ENCODE measurements around the gene THTPA. TPM values are rescaled to one million over a fixed set of nuclear protein-coding genes. Genes with fewer than 3 reads are reported as not detected.

The THTPA gene
- total RNA-seq, 4 donors from 2014 or later: 14.4 to 47.1 (median 25.2) TPM

DNA sequence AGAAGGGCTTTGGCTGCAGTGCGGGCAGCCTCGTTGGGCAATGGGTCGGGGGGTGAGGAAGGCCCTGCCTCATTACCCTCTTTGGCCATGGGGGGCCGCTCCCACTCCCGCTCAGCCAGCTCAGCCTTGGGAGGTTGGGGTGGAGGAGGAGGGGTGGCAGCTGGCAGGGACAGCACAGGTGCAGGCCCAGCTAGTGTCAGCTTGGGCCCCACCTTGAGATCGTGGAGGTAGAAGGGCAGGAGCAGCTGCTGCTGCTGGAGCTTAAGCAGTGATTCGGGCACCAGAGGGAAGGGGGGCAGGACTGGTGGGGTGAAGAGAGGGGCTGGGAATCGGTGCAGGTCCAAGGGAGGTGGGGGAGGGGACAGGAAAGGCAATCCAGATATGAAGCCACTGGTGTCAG is 30.5 kb upstream of the THTPA start:
- WGBS, 2 donors: 83 to 86% methylated on average over 8 of the region's 8 CpGs

DNA sequence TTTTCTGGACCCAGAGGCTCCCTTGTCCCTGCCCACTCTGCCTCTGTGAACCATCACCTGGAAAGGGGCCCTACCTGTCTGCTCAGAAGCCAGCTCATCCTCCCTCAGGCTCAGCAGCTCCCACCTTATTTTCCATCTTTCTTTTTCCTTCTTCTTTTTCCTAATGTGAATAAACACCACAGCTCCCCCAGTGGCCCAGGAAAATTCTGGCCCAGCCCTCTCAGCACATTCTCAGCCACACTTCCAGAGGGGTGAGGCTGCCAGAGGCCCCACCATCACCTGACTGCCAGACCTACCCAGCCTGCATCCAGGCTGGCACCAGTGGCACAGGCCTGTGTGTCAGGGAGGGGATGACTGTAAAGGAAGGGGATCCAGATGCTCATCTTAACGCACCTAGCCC is 27.5 kb upstream of the THTPA start:
- DNase-seq (ENCODE audit: low spot score in 2 of 2): no peak
- Histone ChIP-seq H3K4me1 (peaks cover 0 to 35% (median 6%) of the 10 kb centered on the region in 4 donors), H3K27me3 (no peaks in the 10 kb centered on the region), H3K27ac (peak overlapping the region in 3 of 4 donors; percentile 15 to 81 (median 71)), H3K9me3 (no peaks in the 10 kb centered on the region), H3K36me3 (peaks cover 0 to 43% (median 0%) of the 10 kb centered on the region in 3 donors), H3K4me3 (no peak overlapping the region)
- 45 to 46% methylated on average over 1 of the region's 1 CpG for WGBS, 2 donors
- TF ChIP-seq, protein P1, sequence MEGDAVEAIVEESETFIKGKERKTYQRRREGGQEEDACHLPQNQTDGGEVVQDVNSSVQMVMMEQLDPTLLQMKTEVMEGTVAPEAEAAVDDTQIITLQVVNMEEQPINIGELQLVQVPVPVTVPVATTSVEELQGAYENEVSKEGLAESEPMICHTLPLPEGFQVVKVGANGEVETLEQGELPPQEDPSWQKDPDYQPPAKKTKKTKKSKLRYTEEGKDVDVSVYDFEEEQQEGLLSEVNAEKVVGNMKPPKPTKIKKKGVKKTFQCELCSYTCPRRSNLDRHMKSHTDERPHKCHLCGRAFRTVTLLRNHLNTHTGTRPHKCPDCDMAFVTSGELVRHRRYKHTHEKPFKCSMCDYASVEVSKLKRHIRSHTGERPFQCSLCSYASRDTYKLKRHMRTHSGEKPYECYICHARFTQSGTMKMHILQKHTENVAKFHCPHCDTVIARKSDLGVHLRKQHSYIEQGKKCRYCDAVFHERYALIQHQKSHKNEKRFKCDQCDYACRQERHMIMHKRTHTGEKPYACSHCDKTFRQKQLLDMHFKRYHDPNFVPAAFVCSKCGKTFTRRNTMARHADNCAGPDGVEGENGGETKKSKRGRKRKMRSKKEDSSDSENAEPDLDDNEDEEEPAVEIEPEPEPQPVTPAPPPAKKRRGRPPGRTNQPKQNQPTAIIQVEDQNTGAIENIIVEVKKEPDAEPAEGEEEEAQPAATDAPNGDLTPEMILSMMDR (IDR thresholded peaks at IDR 0.05): peak in 2 of 5 experiments; percentile 14
- no peak for TF ChIP-seq POLR2A (IDR thresholded peaks at IDR 0.05)

More for the DNA sequence above, 30.5 kb upstream of the THTPA start:
- no peak for DNase-seq (ENCODE audit: low spot score in 2 of 2)
- Histone ChIP-seq H3K4me3 (no peak overlapping the region), H3K4me1 (peaks cover 0 to 26% (median 4%) of the 10 kb centered on the region in 4 donors), H3K9me3 (no peaks in the 10 kb centered on the region), H3K27ac (no peak overlapping the region), H3K36me3 (peaks cover 0 to 57% (median 0%) of the 10 kb centered on the region in 3 donors), H3K27me3 (no peaks in the 10 kb centered on the region)
- TF ChIP-seq, protein P1 (IDR thresholded peaks at IDR 0.05): no peak
- TF ChIP-seq EP300 (IDR thresholded peaks at IDR 0.05) (no peak), POLR2A (IDR thresholded peaks at IDR 0.05) (no peak)

DNA sequence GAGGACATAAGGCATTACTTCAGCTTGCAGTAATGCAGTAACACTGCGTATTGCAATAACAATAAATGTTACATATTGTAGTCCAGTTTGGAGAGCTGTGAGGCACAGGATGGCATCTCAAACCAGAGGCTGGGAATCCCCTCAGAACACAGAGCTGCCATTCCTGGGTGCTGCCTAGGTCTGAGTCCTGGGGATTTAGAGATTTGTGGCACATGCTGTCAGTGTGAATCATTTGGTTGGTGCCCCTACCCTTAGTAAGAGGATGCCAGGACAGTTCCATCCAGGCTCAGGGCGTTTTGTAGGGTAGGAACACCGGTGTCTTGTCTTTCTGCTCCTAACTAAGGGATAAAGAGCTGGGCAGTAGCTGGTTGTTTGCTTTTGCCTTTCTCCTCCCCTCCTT is 27.1 kb upstream of the THTPA start:
- no peak for DNase-seq (ENCODE audit: low spot score in 2 of 2)
- TF ChIP-seq EP300 (IDR thresholded peaks at IDR 0.05) (no peak), POLR2A (IDR thresholded peaks at IDR 0.05) (no peak)
- TF ChIP-seq, protein P1 (IDR thresholded peaks at IDR 0.05): no peak
- no peaks in the 10 kb centered on the region for H3K27me3 ChIP-seq

DNA sequence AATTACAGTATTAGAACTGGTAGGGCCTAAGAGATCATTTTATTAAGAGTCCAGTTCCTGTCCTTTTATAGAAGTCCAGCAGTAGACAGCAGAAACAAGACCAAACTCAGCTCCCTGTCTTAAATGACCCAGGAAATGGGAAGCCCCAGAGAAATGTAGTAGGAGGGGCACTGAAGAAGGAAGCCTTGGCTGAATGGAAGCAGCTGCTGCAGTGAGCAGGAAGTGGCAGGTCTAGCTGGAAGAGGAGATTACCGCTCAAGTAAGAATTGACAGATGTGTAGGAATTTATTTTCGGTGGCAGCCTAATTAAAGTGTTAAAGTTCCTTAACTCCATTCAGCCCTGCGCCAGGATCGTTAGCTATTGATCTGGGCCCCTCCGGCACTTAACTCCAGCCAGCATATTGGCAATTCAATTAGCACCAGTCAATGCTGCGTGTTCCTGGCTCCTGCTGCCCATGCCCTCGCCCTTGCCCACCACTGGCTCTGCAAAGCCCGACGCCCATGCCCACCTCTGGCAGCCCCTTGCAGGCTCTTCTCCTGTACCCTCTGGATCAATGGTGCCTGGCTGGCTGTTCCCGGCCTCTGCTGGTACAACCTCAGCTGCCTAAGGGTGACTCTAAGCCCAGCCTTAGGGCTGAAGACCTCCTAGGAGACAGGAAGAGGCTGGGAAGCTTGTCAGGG is 25.6 kb upstream of the THTPA start:
- Histone ChIP-seq H3K27ac (peak overlapping the region in 2 of 4 donors; percentile 71 to 81), H3K4me1 (peaks cover 0 to 35% (median 6%) of the 10 kb centered on the region in 4 donors), H3K9me3 (no peaks in the 10 kb centered on the region), H3K36me3 (peaks cover 0 to 44% (median 0%) of the 10 kb centered on the region in 3 donors), H3K27me3 (no peaks in the 10 kb centered on the region), H3K4me3 (no peak overlapping the region)
- TF ChIP-seq, protein P1 (IDR thresholded peaks at IDR 0.05): no peak
- TF ChIP-seq EP300 (IDR thresholded peaks at IDR 0.05) (no peak), POLR2A (IDR thresholded peaks at IDR 0.05) (no peak)
- WGBS, 2 donors: 49 to 63% methylated on average over 10 of the region's 10 CpGs
- DNase-seq (ENCODE audit: low spot score in 2 of 2): no peak

More for the DNA sequence above, 27.1 kb upstream of the THTPA start:
- peak overlapping the region in 3 of 4 donors; percentile 15 to 81 (median 71) for H3K27ac ChIP-seq
- H3K36me3 ChIP-seq: peaks cover 0 to 43% (median 0%) of the 10 kb centered on the region in 3 donors
- H3K4me3 ChIP-seq: no peak overlapping the region
- no peaks in the 10 kb centered on the region for H3K9me3 ChIP-seq
- WGBS, 2 donors: 39 to 54% methylated on average over 3 of the region's 3 CpGs
- peaks cover 0 to 35% (median 6%) of the 10 kb centered on the region in 4 donors for H3K4me1 ChIP-seq

DNA sequence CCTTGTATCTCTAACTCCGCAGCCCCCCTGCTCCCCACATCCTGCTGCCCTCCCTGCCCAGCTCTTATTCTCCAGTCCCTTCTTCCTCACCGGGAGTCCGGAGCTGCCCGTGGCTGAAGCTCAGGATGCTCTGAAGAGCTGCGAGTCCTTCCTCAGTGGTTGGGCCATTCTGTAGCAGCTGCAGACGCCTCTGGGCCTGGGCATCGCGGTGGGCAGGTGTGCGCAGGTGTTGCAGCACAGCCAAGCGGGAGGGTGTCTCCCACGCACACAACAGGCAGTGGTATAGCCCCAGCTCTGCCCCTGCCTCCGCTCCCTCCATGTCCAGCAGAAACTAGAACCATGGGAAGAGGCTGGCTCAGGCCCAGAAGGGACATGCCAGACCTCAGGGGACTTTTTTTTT is 24.7 kb upstream of the THTPA start:
- Histone ChIP-seq H3K27me3 (no peaks in the 10 kb centered on the region), H3K9me3 (no peaks in the 10 kb centered on the region), H3K4me3 (no peak overlapping the region), H3K27ac (peak overlapping the region in 1 of 4 donors; percentile 71), H3K4me1 (peaks cover 0 to 35% (median 6%) of the 10 kb centered on the region in 4 donors), H3K36me3 (peaks cover 0 to 35% (median 0%) of the 10 kb centered on the region in 3 donors)
- TF ChIP-seq EP300 (IDR thresholded peaks at IDR 0.05) (no peak), POLR2A (IDR thresholded peaks at IDR 0.05) (no peak)
- TF ChIP-seq, protein P1 (IDR thresholded peaks at IDR 0.05): no peak
- 87 to 89% methylated on average over 12 of the region's 12 CpGs for WGBS, 2 donors
- no peak for DNase-seq (ENCODE audit: low spot score in 2 of 2)
